Measurements from ENCODE around the gene HSD3B2. TPM values are rescaled to one million over a fixed set of nuclear protein-coding genes. Genes with fewer than 3 reads are reported as not detected.

The HSD3B2 gene
- total and polyA plus RNA-seq, 2 of the 13 experiments (the other 11 are each of a cell fraction or from before 2014, with no cell fraction given), result 0.20 TPM; not detected in 1

DNA sequence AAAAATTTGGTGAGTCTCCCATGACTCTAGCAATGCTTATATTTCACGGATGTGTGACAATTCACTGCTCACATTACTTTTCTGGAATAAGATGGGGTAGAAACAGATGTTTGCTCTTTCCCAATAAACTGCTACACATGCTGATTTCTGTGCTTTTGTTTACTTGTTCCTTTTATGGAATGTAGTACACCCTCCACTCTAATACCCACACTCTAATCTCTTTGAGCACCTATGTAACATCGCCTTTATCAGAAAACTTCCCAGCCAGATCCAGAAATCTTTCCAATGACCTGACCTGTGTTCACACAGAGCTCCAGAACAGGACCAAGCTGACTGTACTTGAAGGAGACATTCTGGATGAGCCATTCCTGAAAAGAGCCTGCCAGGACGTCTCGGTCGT, 4.2 kb downstream of the HSD3B2 start:
- DNase-seq (ENCODE audit: low spot score), result no peak
- Histone ChIP-seq H3K9me3 (ENCODE audit: low read length) (no peaks in the 10 kb centered on the region), H4K20me1 (ENCODE audit: insufficient read depth, low read length) (no peaks in the 10 kb centered on the region), H3K27me3 (ENCODE audit: control insufficient read depth in 1 of 2, insufficient read depth in 2 of 2, low read length in 2 of 2) (0 out of 5 replicates have a peak, but pooled peaks cover 0 to 5% of the 10 kb centered on the region in 2 experiments), H3K4me1 (ENCODE audit: insufficient read depth, low read length) (no peaks in the 10 kb centered on the region), H3K36me3 (replicated peaks in 1 of 2; ENCODE audit: control insufficient read depth in 1 of 2, insufficient read depth in 2 of 2, low read length in 2 of 2) (no peaks in the 10 kb centered on the region), H3K79me2 (ENCODE audit: insufficient read depth, low read length) (no peaks in the 10 kb centered on the region), H3K9ac (ENCODE audit: insufficient read depth, low read depth, low read length) (no peak overlapping the region), H3K4me2 (ENCODE audit: low read depth, low read length) (no peak overlapping the region), H3K4me3 (replicated peaks in 1 of 3; ENCODE audit: insufficient read depth in 1 of 3, low read depth in 2 of 3, low read length in 3 of 3) (no peak overlapping the region), H3K27ac (ENCODE audit: extremely low read length, insufficient read depth, low read length) (no peak overlapping the region), H2AFZ (ENCODE audit: low read length) (no peak overlapping the region)
- no peak for FAIRE-seq
- TF ChIP-seq ZNF282 (IDR thresholded peaks at IDR 0.05; ENCODE audit: partially characterized antibody) (no peak), ZZZ3 (CRISPR knock-in tag; IDR thresholded peaks at IDR 0.05; ENCODE audit: borderline replicate concordance) (no peak), CCAR2 (optimal IDR thresholded peaks at IDR 0.05; ENCODE audit: low read depth, low read length) (no peak), PHF20 (CRISPR knock-in tag; IDR thresholded peaks at IDR 0.05) (no peak), SALL1 (CRISPR knock-in tag; IDR thresholded peaks at IDR 0.05) (no peak), HNRNPH1 (optimal IDR thresholded peaks at IDR 0.05; ENCODE audit: low read depth, low read length) (no peak), TCF7L2 (IDR thresholded peaks at IDR 0.05; ENCODE audit: low read depth, low read length) (no peak)
- TF ChIP-seq, protein P1, sequence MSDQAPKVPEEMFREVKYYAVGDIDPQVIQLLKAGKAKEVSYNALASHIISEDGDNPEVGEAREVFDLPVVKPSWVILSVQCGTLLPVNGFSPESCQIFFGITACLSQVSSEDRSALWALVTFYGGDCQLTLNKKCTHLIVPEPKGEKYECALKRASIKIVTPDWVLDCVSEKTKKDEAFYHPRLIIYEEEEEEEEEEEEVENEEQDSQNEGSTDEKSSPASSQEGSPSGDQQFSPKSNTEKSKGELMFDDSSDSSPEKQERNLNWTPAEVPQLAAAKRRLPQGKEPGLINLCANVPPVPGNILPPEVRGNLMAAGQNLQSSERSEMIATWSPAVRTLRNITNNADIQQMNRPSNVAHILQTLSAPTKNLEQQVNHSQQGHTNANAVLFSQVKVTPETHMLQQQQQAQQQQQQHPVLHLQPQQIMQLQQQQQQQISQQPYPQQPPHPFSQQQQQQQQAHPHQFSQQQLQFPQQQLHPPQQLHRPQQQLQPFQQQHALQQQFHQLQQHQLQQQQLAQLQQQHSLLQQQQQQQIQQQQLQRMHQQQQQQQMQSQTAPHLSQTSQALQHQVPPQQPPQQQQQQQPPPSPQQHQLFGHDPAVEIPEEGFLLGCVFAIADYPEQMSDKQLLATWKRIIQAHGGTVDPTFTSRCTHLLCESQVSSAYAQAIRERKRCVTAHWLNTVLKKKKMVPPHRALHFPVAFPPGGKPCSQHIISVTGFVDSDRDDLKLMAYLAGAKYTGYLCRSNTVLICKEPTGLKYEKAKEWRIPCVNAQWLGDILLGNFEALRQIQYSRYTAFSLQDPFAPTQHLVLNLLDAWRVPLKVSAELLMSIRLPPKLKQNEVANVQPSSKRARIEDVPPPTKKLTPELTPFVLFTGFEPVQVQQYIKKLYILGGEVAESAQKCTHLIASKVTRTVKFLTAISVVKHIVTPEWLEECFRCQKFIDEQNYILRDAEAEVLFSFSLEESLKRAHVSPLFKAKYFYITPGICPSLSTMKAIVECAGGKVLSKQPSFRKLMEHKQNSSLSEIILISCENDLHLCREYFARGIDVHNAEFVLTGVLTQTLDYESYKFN (CRISPR knock-in tag; conservative IDR thresholded peaks at IDR 0.05), result no peak
- TF ChIP-seq, protein P2, sequence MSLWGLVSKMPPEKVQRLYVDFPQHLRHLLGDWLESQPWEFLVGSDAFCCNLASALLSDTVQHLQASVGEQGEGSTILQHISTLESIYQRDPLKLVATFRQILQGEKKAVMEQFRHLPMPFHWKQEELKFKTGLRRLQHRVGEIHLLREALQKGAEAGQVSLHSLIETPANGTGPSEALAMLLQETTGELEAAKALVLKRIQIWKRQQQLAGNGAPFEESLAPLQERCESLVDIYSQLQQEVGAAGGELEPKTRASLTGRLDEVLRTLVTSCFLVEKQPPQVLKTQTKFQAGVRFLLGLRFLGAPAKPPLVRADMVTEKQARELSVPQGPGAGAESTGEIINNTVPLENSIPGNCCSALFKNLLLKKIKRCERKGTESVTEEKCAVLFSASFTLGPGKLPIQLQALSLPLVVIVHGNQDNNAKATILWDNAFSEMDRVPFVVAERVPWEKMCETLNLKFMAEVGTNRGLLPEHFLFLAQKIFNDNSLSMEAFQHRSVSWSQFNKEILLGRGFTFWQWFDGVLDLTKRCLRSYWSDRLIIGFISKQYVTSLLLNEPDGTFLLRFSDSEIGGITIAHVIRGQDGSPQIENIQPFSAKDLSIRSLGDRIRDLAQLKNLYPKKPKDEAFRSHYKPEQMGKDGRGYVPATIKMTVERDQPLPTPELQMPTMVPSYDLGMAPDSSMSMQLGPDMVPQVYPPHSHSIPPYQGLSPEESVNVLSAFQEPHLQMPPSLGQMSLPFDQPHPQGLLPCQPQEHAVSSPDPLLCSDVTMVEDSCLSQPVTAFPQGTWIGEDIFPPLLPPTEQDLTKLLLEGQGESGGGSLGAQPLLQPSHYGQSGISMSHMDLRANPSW (CRISPR knock-in tag; IDR thresholded peaks at IDR 0.05; ENCODE audit: borderline replicate concordance), result no peak
- TF ChIP-seq, protein P3, sequence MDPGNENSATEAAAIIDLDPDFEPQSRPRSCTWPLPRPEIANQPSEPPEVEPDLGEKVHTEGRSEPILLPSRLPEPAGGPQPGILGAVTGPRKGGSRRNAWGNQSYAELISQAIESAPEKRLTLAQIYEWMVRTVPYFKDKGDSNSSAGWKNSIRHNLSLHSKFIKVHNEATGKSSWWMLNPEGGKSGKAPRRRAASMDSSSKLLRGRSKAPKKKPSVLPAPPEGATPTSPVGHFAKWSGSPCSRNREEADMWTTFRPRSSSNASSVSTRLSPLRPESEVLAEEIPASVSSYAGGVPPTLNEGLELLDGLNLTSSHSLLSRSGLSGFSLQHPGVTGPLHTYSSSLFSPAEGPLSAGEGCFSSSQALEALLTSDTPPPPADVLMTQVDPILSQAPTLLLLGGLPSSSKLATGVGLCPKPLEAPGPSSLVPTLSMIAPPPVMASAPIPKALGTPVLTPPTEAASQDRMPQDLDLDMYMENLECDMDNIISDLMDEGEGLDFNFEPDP (CRISPR knock-in tag; conservative IDR thresholded peaks at IDR 0.05), result no peak
- intact Hi-C loops (cut with micrococcal nuclease; ENCODE audit: unreplicated experiment) (no loop called here), in situ Hi-C loops (cut with HindIII; ENCODE audit: extremely low pct_ligation_motif_present, low pct_unique_long_range_greater_than_20kb) (no loop called here)
- no peak for ATAC-seq
- WGBS (ENCODE audit: low lambda C conversion rate), result 48% methylated on average over 5 of the region's 5 CpGs
- ChIA-PET POLR2A (no interaction called here), CTCF (ENCODE audit: low intra/inter-chr PET ratio, low total read pairs) (no interaction called here)
- BruUV-seq (replicated peaks), result no TSS peak

All from HepG2 (cell line).